Measurements from ENCODE around the gene RYK. TPM values are rescaled to one million over a fixed set of nuclear protein-coding genes. Genes with fewer than 3 reads are reported as not detected.

RYK gene
- total RNA-seq, 1 experiment from 2014 or later: 60.6 TPM

GRCh38 chr3:134153761-134154160 lies 96.9 kb downstream of the RYK start:
- no peak overlapping the region for H3K4me3 Mint-ChIP-seq
- no peak overlapping the region for H2BK20ac ChIP-seq (ENCODE audit: low read depth, low read length, poor library complexity, severe bottlenecking)
- DNase-seq: no peak
- no peaks in the 10 kb centered on the region for H4K20me1 ChIP-seq (ENCODE audit: control insufficient read depth, insufficient read depth, insufficient read length)
- H3K36me3 Mint-ChIP-seq (ENCODE audit: insufficient read depth in 1 of 3, low read depth in 3 of 3): peaks cover 28 to 59% (median 32%) of the 10 kb centered on the region in 3 experiments
- no peaks in the 10 kb centered on the region for H3K23me2 ChIP-seq (ENCODE audit: insufficient read length, low read depth, low read length, poor library complexity, severe bottlenecking)
- H2BK15ac ChIP-seq (ENCODE audit: low read depth, low read length): no peak overlapping the region
- no peak overlapping the region for H4K5ac ChIP-seq (ENCODE audit: insufficient read length, low read depth, low read length)
- no peaks in the 10 kb centered on the region for H3K9me3 ChIP-seq (ENCODE audit: control insufficient read depth, low read depth, low read length)
- H3K27ac Mint-ChIP-seq: peak overlapping the region in 2 of 3 experiments; percentile 18 to 41; a peak in 2 of 7 replicates
- H3K4ac ChIP-seq (ENCODE audit: low read depth, low read length): no peak overlapping the region
- no peaks in the 10 kb centered on the region for H3K79me1 ChIP-seq (ENCODE audit: insufficient read depth, low read depth, low read length, poor library complexity, severe bottlenecking)
- H3K56ac ChIP-seq (ENCODE audit: insufficient read length, low read depth, low read length): no peak overlapping the region
- no peak overlapping the region for H2AFZ ChIP-seq (ENCODE audit: low read length)
- no peak overlapping the region for H4K8ac ChIP-seq (replicated peaks; ENCODE audit: insufficient read length, low read depth, low read length)
- no peaks in the 10 kb centered on the region for H3K79me2 ChIP-seq (ENCODE audit: insufficient read depth, low read length)
- no peak overlapping the region for H3T11ph ChIP-seq (ENCODE audit: low read length)
- no CpG with 5 or more reads among the region's 13 CpGs for WGBS (ENCODE audit: extremely low coverage, insufficient read length, low lambda C conversion rate)
- H3K23ac ChIP-seq (ENCODE audit: insufficient read length, low read depth, low read length): no peak overlapping the region
- H3K27ac ChIP-seq (ENCODE audit: insufficient read length, low read depth, low read length): no peak overlapping the region
- H3K4me1 ChIP-seq (ENCODE audit: insufficient read depth, low read length): no peaks in the 10 kb centered on the region
- no peak overlapping the region for H2BK120ac ChIP-seq (ENCODE audit: low read depth, low read length, poor library complexity, severe bottlenecking)
- H3K18ac ChIP-seq (ENCODE audit: insufficient read length, low read depth, low read length): no peak overlapping the region
- H3K4me2 ChIP-seq (ENCODE audit: insufficient read depth, insufficient read length, low read length): no peak overlapping the region
- no peak for TF ChIP-seq CTCF (conservative IDR thresholded peaks at IDR 0.05)
- H2BK5ac ChIP-seq (ENCODE audit: insufficient read length, low read length): no peak overlapping the region
- no peaks in the 10 kb centered on the region for H3K4me1 Mint-ChIP-seq
- H2AK5ac ChIP-seq (ENCODE audit: insufficient read length, low read length): no peak overlapping the region
- no peaks in the 10 kb centered on the region for H3K9me3 Mint-ChIP-seq
- no peak overlapping the region; the same call in 1 of the 2 replicates for H3K14ac ChIP-seq (ENCODE audit: insufficient read depth, low read length)
- H3K27me3 ChIP-seq (ENCODE audit: insufficient read depth, low read length): no peaks in the 10 kb centered on the region
- H4K91ac ChIP-seq (ENCODE audit: insufficient read length, low read depth, low read length): no peak overlapping the region
- H3K9ac ChIP-seq (ENCODE audit: extremely low read depth, insufficient read length, low read length): no peak overlapping the region
- no peaks in the 10 kb centered on the region for H3K27me3 Mint-ChIP-seq (ENCODE audit: low read depth)
- no peak overlapping the region for H2BK12ac ChIP-seq (ENCODE audit: insufficient read length, low read depth, low read length)
